Adipose tissue (tissue), 3 donors: Measurements from ENCODE around the gene SPDL1. TPM values are rescaled to one million over a fixed set of nuclear protein-coding genes. Genes with fewer than 3 reads are reported as not detected.

Experiments used
- H3K27ac ChIP-seq: one replicate; pipeline ENCODE4 v1.5.1; 2013; ENCODE audit warnings: low read depth, low read length
- WGBS, 3 donors: extraction: QIAGEN DNeasy Blood & Tissue Kit; methylation state at CpG; one replicate each; pipeline ENCODE4 v1.1.7; 2013; 5-methylcytosine and 5-hydroxymethylcytosine counted together
- polyA plus RNA-seq, 3 donors: library from polyadenylated mRNA; stranded (reverse); fragments of 200-250 nt; gene quantifications; one replicate each; pipeline ENCODE4 v1.2.3, GENCODE V29; 2013
- donor health status: healthy with polysubstance abuse.
- donor health status: Bipolar disorder and iron deficiency.
- donor health status: healthy.

The SPDL1 gene
- polyA plus RNA-seq, 3 donors = 2.2 to 4.6 (median 3.1) TPM

- 40 to 53% (median 45%) methylated on average over 5 of the region's 5 CpGs for WGBS, 3 donors
These were observed 68.0 kb downstream of the SPDL1 start for GRCh38 chr5:169651526-169651925.

GRCh38 chr5:169652057-169652456, 68.5 kb downstream of the SPDL1 start:
- H3K27ac ChIP-seq = no peak overlapping the region
- WGBS, 3 donors = 0 to 24% (median 10%) methylated on average over 1 of the region's 1 CpG

More at GRCh38 chr5:169651526-169651925, 68.0 kb downstream of the SPDL1 start:
- no peak overlapping the region for H3K27ac ChIP-seq

GRCh38 chr5:169653091-169653490, 69.5 kb downstream of the SPDL1 start:
- 68 to 83% (median 72%) methylated on average over 5 of the region's 5 CpGs for WGBS, 3 donors
- H3K27ac ChIP-seq = no peak overlapping the region

Other genes with a start within 250 kb of the SPDL1 start
- gene DOCK2, start 53.5 kb downstream of the SPDL1 start, polyA plus RNA-seq = 1 to 10 TPM; 1.3 to 7.0 (median 6.8) TPM